NCI-H345 (cell line): ENCODE results near the gene NKD2.

ENCODE experiments used
- DNase-seq: peaks from one replicate; lab custom pipeline; 2025; lab: John Stamatoyannopoulos, UW

Gene NKD2

GRCh38 chr5:1029945-1030625 lies 21.5 kb downstream of the NKD2 start:
- no peak for DNase-seq

GRCh38 chr5:1030801-1031271 lies 22.2 kb downstream of the NKD2 start:
- no peak for DNase-seq

GRCh38 chr5:1031306-1031959 lies 22.8 kb downstream of the NKD2 start:
- DNase-seq: no peak

- no peak for DNase-seq
Observed at GRCh38 chr5:1032011-1032410, 23.4 kb downstream of the NKD2 start.

GRCh38 chr5:1032551-1033027 lies 24.0 kb downstream of the NKD2 start:
- no peak for DNase-seq

GRCh38 chr5:1033178-1033577 lies 24.6 kb downstream of the NKD2 start:
- DNase-seq: no peak

GRCh38 chr5:1033606-1034420 lies 25.2 kb downstream of the NKD2 start:
- DNase-seq: no peak

GRCh38 chr5:1034421-1034905 lies 25.9 kb downstream of the NKD2 start:
- no peak for DNase-seq

GRCh38 chr5:1034986-1035385 lies 26.4 kb downstream of the NKD2 start:
- no peak for DNase-seq

- no peak for DNase-seq
Observed at GRCh38 chr5:1035421-1036405, 27.1 kb downstream of the NKD2 start.

GRCh38 chr5:1036504-1037122 lies 28.0 kb downstream of the NKD2 start:
- no peak for DNase-seq

GRCh38 chr5:1037123-1037670 lies 28.6 kb downstream of the NKD2 start:
- DNase-seq: peak; percentile 62

- DNase-seq: no peak
Observed at GRCh38 chr5:1037671-1038416, 29.2 kb downstream of the NKD2 start.

- DNase-seq: no peak
Observed at GRCh38 chr5:1038417-1039209, 30.0 kb downstream of the NKD2 start.

GRCh38 chr5:1039210-1039548 lies 30.6 kb downstream of the NKD2 start:
- DNase-seq: no peak

GRCh38 chr5:1039706-1040260 lies 31.2 kb downstream of the NKD2 start:
- no peak for DNase-seq

- DNase-seq: no peak
Observed at GRCh38 chr5:1040571-1040970, 32.0 kb downstream of the NKD2 start.

- no peak for DNase-seq
Observed at GRCh38 chr5:1041225-1042143, 32.9 kb downstream of the NKD2 start.
